T47D (cell line): ENCODE measurements around the gene KDM4B.

Experiments
- DNase-seq, 2 experiments: peaks; one replicate each; pipeline versions ENCODE4 v3.0.0 to v3.0.0-alpha.2; 2011 to 2012; ENCODE audit warnings: low read depth in 1 of 2, low spot score in 1 of 2
- JUND ChIP-seq: IDR thresholded peaks from 2 replicates; pipeline ENCODE4 v1.6.1; 2012; ENCODE audit warnings: low read depth
- in situ Hi-C: cut with HindIII; loops from 2 replicates; pipeline ENCODE4 v1.10.0; 2016; ENCODE audit warnings: low sequenced_read_pairs, low pct_unique_long_range_greater_than_20kb

The KDM4B gene

DNA sequence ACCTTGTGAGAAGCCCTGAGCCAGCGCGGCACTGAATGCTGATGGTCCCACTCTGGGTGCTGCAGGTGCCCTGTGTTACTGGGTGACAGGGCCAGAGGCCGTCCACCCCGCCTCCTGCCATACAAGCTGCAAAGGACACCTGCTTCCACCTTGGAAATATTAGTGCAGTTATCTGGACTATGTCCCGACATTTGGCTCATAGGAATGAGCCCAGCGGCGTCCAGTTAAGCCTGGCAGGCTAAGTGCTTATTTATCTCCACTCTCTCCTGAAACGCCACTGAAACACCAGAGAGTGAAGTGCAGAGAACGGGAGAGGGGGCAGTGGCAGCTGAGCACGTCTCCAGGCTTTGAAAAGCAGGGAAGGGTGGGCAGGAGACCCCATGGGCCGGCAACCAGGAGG, 145.8 kb downstream of the KDM4B start:
- no peak for TF ChIP-seq JUND
- DNase-seq: no peak
- in situ Hi-C loops: no loop called here

GRCh38 chr19:5115351-5115750, 146.4 kb downstream of the KDM4B start:
- no peak for DNase-seq
- TF ChIP-seq JUND: no peak
- in situ Hi-C loops: no loop called here

DNA sequence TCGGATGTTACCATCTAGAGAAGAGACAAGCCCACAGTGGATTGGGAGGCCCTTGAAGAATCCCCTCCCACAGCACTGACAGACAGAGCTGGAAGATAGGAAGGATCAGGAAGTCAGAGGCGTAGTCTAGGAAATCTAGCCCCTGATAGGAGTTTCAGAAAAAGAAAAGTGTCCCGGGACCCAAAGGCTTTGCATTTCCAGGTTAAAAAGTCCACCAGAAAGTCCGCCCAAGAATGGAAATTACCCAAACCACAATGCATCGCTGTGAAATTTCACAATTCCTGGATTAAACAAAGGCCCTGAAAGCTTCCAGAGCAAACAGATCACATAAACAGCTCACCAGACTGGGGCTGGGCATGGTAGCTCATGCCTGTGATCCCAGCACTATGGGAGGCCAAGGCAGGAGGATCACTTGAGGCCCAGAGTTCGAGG, 146.9 kb downstream of the KDM4B start:
- DNase-seq: no peak
- in situ Hi-C loops: no loop called here
- no peak for TF ChIP-seq JUND

- in situ Hi-C loops: no loop called here
- TF ChIP-seq JUND: no peak
- no peak for DNase-seq
These were observed 147.4 kb downstream of the KDM4B start for GRCh38 chr19:5116292-5116691.

DNA sequence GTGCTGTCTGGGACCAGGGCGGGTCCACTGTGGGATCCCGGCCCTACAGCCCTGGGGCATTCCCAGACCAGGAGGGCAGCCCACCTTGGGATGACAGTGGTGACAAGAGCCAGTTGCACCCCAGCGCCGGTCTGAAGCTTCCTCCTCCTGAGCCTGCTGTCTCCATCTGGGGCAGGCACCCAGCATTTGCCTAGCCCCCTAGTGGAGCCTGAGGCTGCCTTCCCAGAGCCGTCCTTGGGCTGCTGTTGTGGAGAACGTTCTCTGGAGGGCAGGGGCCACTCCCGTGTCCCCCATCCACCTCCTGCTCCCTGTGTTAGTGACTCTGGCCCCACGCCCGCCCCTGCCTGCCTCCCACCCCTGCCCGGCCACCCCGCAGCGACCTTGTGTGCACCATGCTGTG, 148.5 kb downstream of the KDM4B start:
- in situ Hi-C loops: no loop called here
- no peak for DNase-seq
- TF ChIP-seq JUND: no peak

GRCh38 chr19:5118026-5118425, 149.1 kb downstream of the KDM4B start:
- DNase-seq: no peak
- in situ Hi-C loops: no loop called here
- no peak for TF ChIP-seq JUND

- in situ Hi-C loops: no loop called here
- TF ChIP-seq JUND: no peak
- DNase-seq: no peak
These were observed 150.5 kb downstream of the KDM4B start for GRCh38 chr19:5119297-5119998.

- no peak for DNase-seq
- in situ Hi-C loops: no loop called here
- no peak for TF ChIP-seq JUND
These were observed 151.4 kb downstream of the KDM4B start for GRCh38 chr19:5120321-5120720.

- in situ Hi-C loops: no loop called here
- no peak for TF ChIP-seq JUND
- DNase-seq: no peak
These were observed 151.9 kb downstream of the KDM4B start for GRCh38 chr19:5120833-5121232.

DNA sequence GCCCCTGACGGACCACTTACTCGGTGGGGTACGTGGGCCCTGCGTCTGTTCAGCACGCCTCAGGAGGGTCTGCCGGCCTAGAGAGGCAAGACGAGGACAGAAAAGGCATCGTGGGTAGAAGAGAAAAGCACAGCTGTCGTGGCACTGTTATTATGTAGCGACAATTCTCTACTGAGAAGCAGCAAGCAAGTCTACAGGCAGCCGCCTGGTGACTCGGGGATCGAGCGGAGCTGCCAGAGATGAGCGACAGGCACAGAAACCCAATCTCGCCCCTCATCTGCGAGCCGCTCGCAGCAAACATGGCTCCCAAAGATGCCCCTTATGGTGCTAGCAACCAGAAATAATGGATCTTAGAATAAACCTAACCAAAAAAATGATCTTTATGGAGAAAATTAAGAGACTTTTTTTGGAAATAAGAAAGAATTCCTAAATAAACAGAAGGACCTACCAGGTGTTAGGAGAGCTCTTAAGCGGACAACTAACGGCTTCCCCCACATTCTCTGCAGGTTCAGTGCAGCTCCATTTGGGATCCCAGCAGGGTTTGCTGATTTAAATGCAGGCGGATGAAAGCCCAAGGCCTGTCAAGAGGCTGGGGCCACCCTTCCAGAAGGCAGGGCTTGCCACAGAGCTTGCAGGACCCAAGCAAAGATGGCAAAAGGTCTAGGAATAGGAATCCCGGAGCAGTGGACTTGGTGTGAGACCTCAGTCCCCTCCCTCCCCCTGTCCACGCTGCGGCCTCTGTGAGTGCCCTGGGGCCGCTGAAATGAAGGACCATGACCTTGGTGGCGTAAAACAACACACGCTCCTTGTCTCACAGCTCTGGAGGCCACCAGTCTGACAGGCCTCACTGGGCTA, 152.6 kb downstream of the KDM4B start:
- no peak for TF ChIP-seq JUND
- in situ Hi-C loops: no loop called here
- DNase-seq: no peak

DNA sequence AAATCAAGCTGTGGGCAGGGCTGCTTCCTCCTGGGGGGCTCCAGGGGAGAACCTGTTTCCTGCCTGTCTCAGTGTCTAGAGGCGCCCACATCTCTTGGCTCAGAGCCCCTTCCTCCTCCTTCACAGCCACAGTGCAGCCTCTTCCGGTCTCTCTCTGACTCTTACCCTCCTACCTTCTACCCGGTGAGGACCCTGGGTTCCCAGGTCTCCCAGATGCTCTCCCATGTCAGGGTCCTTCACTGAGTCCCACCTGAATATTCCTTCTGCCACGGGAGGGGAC, 153.1 kb downstream of the KDM4B start:
- TF ChIP-seq JUND: no peak
- no peak for DNase-seq
- in situ Hi-C loops: no loop called here

- no peak for TF ChIP-seq JUND
- DNase-seq: no peak
- in situ Hi-C loops: no loop called here
These were observed 153.9 kb downstream of the KDM4B start for GRCh38 chr19:5122671-5123409.

GRCh38 chr19:5123646-5124045, 154.7 kb downstream of the KDM4B start:
- DNase-seq: no peak
- no peak for TF ChIP-seq JUND
- in situ Hi-C loops: no loop called here
